ENCODE results near the gene SMIM41. TPM values are rescaled to one million over a fixed set of nuclear protein-coding genes. Genes with fewer than 3 reads are reported as not detected.

The SMIM41 gene
- total RNA-seq, 1 donor from 2014 or later = 1.5 TPM

DNA sequence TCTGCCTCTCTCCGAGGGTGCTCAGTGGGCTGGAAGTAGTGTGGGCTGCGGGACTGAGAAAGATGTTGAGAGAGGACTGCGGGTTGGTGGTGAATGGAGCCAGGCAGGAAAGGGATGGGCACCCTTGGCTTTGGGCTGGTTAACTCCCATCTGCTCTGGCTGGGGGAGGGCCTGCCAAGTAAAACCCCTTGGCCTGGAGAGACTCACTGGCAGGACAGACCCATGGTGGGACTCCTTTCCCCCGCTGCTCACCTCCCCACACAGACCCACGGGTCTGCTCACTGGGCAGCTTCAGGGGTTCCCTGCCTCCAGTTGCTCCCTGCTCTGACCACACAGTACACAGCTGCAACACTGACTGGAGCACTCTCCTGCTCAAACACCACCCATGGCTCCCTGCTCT lies 58.2 kb downstream of the SMIM41 start:
- H3K36me3 ChIP-seq = no peaks in the 10 kb centered on the region
- TF ChIP-seq, protein P1, sequence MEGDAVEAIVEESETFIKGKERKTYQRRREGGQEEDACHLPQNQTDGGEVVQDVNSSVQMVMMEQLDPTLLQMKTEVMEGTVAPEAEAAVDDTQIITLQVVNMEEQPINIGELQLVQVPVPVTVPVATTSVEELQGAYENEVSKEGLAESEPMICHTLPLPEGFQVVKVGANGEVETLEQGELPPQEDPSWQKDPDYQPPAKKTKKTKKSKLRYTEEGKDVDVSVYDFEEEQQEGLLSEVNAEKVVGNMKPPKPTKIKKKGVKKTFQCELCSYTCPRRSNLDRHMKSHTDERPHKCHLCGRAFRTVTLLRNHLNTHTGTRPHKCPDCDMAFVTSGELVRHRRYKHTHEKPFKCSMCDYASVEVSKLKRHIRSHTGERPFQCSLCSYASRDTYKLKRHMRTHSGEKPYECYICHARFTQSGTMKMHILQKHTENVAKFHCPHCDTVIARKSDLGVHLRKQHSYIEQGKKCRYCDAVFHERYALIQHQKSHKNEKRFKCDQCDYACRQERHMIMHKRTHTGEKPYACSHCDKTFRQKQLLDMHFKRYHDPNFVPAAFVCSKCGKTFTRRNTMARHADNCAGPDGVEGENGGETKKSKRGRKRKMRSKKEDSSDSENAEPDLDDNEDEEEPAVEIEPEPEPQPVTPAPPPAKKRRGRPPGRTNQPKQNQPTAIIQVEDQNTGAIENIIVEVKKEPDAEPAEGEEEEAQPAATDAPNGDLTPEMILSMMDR (IDR thresholded peaks at IDR 0.05) = no peak
- no peak for TF ChIP-seq POLR2AphosphoS5 (IDR thresholded peaks at IDR 0.05; ENCODE audit: insufficient read depth in 1 of 2, low read depth in 1 of 2)
- TF ChIP-seq POLR2A (IDR thresholded peaks at IDR 0.05) = no peak
- H3K27ac ChIP-seq = no peak overlapping the region
- H3K27me3 ChIP-seq = no peaks in the 10 kb centered on the region
- peaks cover 2% of the 10 kb centered on the region for H3K4me1 ChIP-seq
- no peaks in the 10 kb centered on the region for H3K9me3 ChIP-seq
- H3K4me3 ChIP-seq = no peak overlapping the region
- DNase-seq (ENCODE audit: extremely low spot score in 2 of 2) = no peak
- intact Hi-C loops (cut with DNase I) = no loop called here

DNA sequence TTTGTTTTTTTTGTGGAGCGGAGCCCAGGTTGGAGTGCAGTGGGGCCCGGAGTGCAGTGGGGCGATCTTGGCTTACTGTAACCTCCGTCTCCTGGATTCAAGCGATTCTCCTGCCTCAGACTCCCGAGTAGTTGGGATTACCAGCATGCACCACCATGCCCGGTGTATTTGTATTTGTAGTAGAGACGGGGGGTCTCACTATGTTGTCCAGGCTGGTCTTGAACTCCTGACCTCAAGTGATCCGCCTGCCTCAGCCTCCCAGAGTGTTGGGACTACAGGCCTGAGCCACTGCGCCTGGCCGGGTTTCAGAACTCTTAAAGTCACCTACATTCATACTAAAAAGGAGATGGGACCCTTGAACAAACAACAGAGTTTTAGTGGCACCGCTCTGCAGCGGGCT lies 59.6 kb downstream of the SMIM41 start:
- TF ChIP-seq POLR2AphosphoS5 (IDR thresholded peaks at IDR 0.05; ENCODE audit: insufficient read depth in 1 of 2, low read depth in 1 of 2) (no peak), POLR2A (IDR thresholded peaks at IDR 0.05) (no peak)
- TF ChIP-seq, protein P1 (IDR thresholded peaks at IDR 0.05) = no peak
- no peak for DNase-seq (ENCODE audit: extremely low spot score in 2 of 2)
- Histone ChIP-seq H3K27ac (no peak overlapping the region), H3K36me3 (no peaks in the 10 kb centered on the region), H3K4me1 (peaks cover 10% of the 10 kb centered on the region), H3K4me3 (no peak overlapping the region), H3K27me3 (no peaks in the 10 kb centered on the region), H3K9me3 (no peaks in the 10 kb centered on the region)
- intact Hi-C loops (cut with DNase I) = no loop called here

DNA sequence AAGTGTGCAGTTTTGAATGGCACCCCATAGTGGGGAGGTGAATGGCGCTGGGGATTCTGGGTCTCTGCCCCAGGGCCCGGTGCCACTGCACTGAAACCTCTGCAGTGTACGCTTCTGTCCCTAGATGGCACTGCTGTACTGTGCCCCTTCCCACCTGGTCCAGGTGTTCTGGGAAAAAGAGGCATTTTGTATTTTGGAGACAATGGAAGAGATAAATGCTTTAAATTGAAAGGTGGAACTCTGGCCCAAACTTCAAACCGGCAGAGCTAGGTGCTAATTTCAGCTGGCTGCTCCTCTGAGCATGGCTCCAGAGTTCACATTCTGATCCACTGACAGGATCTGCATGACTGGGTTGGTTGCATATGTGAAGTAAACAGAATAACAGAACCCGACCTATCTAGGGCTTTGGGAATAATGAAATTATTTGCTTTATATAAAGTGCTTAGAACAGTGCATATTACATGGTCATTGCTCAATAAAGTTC lies 60.1 kb downstream of the SMIM41 start:
- no peak overlapping the region for H3K27ac ChIP-seq
- H3K9me3 ChIP-seq = no peaks in the 10 kb centered on the region
- no peaks in the 10 kb centered on the region for H3K36me3 ChIP-seq
- no peaks in the 10 kb centered on the region for H3K27me3 ChIP-seq
- peak in 1 of 2 donors; percentile 23 for TF ChIP-seq POLR2AphosphoS5 (IDR thresholded peaks at IDR 0.05; ENCODE audit: insufficient read depth in 1 of 2, low read depth in 1 of 2)
- TF ChIP-seq, protein P1 (IDR thresholded peaks at IDR 0.05) = peak in 2 of 3 experiments; percentile 17 to 27
- no peak for TF ChIP-seq POLR2A (IDR thresholded peaks at IDR 0.05)
- intact Hi-C loops (cut with DNase I) = loop anchor here (10.0 kb wide), 1 partner anchor 835 kb away; no protein-coding TSS in a partner anchor
- peaks cover 15% of the 10 kb centered on the region for H3K4me1 ChIP-seq
- H3K4me3 ChIP-seq = no peak overlapping the region
- no peak for DNase-seq (ENCODE audit: extremely low spot score in 2 of 2)

DNA sequence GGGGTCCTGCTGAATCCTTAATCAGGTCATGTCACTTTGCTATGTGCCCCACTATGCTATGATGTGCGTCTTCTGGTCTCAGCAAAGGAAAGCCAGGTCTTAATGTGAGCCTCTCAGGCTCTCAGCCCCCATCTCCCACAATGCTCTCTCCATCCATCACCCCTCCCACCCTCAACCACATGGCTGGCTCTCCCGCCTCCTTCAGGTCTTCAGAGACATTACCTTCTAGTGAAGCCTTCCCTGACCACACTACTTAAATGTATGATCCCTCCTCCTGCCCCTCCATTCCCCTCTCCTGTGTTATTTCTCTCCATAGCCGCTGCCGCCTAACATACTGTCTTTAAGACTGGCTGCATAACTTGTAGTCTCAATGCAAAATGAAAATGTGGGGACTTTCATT lies 61.8 kb downstream of the SMIM41 start:
- intact Hi-C loops (cut with DNase I) = loop anchor here (10.0 kb wide), 1 partner anchor 833 kb away; no protein-coding TSS in a partner anchor
- no peak overlapping the region for H3K27ac ChIP-seq
- TF ChIP-seq POLR2A (IDR thresholded peaks at IDR 0.05) = no peak
- H3K4me3 ChIP-seq = no peak overlapping the region
- H3K27me3 ChIP-seq = no peaks in the 10 kb centered on the region
- no peak for DNase-seq (ENCODE audit: extremely low spot score in 2 of 2)
- H3K4me1 ChIP-seq = peaks cover 32% of the 10 kb centered on the region
- no peaks in the 10 kb centered on the region for H3K36me3 ChIP-seq
- H3K9me3 ChIP-seq = no peaks in the 10 kb centered on the region

DNA sequence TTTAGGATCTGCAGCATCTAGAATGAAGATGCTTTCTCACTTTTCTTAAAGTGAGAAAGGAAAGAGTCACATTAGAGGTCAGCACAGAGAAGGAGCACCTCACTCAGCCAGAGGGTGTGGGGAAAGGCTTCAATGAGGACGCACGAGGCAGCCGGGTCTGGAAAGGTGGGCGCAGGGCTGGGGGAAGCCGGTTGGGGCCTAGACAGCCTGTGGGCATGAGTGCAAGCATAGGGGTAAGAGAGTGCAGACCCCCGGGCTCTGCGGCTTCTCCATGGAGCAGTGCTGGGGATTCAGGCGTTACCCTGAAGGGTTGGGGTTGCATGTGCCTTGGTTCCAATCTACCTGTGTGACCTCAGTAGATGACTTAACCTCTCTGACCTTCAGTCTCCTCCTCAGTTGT lies 62.4 kb downstream of the SMIM41 start:
- Histone ChIP-seq H3K9me3 (no peaks in the 10 kb centered on the region), H3K4me3 (no peak overlapping the region), H3K4me1 (peaks cover 38% of the 10 kb centered on the region), H3K27me3 (no peaks in the 10 kb centered on the region), H3K27ac (no peak overlapping the region), H3K36me3 (no peaks in the 10 kb centered on the region)
- DNase-seq (ENCODE audit: extremely low spot score in 2 of 2) = no peak
- intact Hi-C loops (cut with DNase I) = loop anchor here (10.0 kb wide), 1 partner anchor 833 kb away; no protein-coding TSS in a partner anchor
- TF ChIP-seq POLR2AphosphoS5 (IDR thresholded peaks at IDR 0.05; ENCODE audit: insufficient read depth in 1 of 2, low read depth in 1 of 2) = no peak
- no peak for TF ChIP-seq POLR2A (IDR thresholded peaks at IDR 0.05)
- TF ChIP-seq, protein P1 (IDR thresholded peaks at IDR 0.05) = no peak
